ENCODE results near the gene PPP4R2.

Gene PPP4R2

DNA sequence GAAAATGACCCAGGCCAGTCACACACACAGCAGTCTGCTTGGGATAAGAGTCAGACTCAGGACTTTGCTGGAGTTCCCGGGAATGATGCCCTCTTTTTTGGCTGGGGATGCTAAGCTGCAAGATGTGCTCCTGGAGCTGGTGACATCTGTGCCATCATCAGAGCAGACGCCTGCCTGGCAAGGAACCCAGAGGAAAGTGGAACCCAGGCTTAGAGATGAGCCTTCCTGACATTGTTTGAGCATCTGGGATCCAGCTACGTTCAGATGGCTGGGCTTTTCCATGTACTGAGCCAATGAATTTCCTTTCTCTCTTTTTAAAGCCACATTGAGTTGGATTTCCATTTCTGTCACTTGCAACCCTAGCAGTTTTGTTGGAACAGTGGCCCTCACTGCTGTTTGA lies 118.1 kb downstream of the PPP4R2 start:
- H3K4me3 ChIP-seq (ENCODE audit: insufficient read depth, low read length, poor library complexity, severe bottlenecking), result no peak overlapping the region
- no peak overlapping the region for H3K9ac ChIP-seq (ENCODE audit: low read length)
- H3K4me2 ChIP-seq (ENCODE audit: low read depth, low read length, poor library complexity, severe bottlenecking), result no peak overlapping the region
- no peak overlapping the region for H2AFZ ChIP-seq (ENCODE audit: low read depth, low read length, severe bottlenecking)
- TF ChIP-seq EZH2phosphoT487 (conservative IDR thresholded peaks at IDR 0.05; ENCODE audit: low read length), result no peak
- TF ChIP-seq, protein P1, sequence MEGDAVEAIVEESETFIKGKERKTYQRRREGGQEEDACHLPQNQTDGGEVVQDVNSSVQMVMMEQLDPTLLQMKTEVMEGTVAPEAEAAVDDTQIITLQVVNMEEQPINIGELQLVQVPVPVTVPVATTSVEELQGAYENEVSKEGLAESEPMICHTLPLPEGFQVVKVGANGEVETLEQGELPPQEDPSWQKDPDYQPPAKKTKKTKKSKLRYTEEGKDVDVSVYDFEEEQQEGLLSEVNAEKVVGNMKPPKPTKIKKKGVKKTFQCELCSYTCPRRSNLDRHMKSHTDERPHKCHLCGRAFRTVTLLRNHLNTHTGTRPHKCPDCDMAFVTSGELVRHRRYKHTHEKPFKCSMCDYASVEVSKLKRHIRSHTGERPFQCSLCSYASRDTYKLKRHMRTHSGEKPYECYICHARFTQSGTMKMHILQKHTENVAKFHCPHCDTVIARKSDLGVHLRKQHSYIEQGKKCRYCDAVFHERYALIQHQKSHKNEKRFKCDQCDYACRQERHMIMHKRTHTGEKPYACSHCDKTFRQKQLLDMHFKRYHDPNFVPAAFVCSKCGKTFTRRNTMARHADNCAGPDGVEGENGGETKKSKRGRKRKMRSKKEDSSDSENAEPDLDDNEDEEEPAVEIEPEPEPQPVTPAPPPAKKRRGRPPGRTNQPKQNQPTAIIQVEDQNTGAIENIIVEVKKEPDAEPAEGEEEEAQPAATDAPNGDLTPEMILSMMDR (IDR thresholded peaks at IDR 0.05; ENCODE audit: insufficient read depth, low read length, poor library complexity, severe bottlenecking), result no peak
- H4K20me1 ChIP-seq (ENCODE audit: low read depth, low read length), result no peaks in the 10 kb centered on the region
- no peaks in the 10 kb centered on the region for H3F3A ChIP-seq (ENCODE audit: insufficient read depth)
- H3K27ac ChIP-seq (ENCODE audit: low read depth, low read length), result no peak overlapping the region
- H3K27me3 ChIP-seq (ENCODE audit: low read length), result no peaks in the 10 kb centered on the region
- H3K9me3 ChIP-seq (ENCODE audit: insufficient read depth, low read length), result no peaks in the 10 kb centered on the region
- no peaks in the 10 kb centered on the region for H3K36me3 ChIP-seq (ENCODE audit: low read length)
- no peaks in the 10 kb centered on the region for H3K79me2 ChIP-seq (ENCODE audit: insufficient read depth, low read length)
- no peaks in the 10 kb centered on the region for H3K9me2 ChIP-seq (replicated peaks; ENCODE audit: insufficient read depth, low read length)

DNA sequence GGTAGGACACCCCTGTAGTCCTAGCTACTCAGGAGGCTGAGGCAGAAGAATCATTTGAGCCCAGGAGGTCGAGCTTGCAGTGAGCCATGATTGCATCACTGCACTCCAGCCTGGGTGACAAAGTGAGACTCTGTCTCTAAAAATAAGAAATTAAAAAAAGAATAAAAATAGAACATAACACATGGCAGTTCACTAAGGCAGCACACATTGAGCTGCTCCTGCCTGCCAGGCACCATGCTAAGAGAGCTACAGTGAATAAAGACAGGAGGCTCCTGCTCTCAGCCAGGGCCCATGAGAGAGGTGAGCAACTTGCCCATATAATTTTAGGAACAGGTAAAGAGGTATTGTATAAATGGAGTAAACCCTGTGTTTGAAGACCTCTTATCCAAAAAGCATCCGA lies 119.2 kb downstream of the PPP4R2 start:
- H3K4me2 ChIP-seq (ENCODE audit: low read depth, low read length, poor library complexity, severe bottlenecking), result no peak overlapping the region
- TF ChIP-seq, protein P1 (IDR thresholded peaks at IDR 0.05; ENCODE audit: insufficient read depth, low read length, poor library complexity, severe bottlenecking), result no peak
- no peak for TF ChIP-seq EZH2phosphoT487 (conservative IDR thresholded peaks at IDR 0.05; ENCODE audit: low read length)
- no peaks in the 10 kb centered on the region for H4K20me1 ChIP-seq (ENCODE audit: low read depth, low read length)
- H3K9ac ChIP-seq (ENCODE audit: low read length), result no peak overlapping the region
- H2AFZ ChIP-seq (ENCODE audit: low read depth, low read length, severe bottlenecking), result no peak overlapping the region
- H3K79me2 ChIP-seq (ENCODE audit: insufficient read depth, low read length), result no peaks in the 10 kb centered on the region
- H3K4me3 ChIP-seq (ENCODE audit: insufficient read depth, low read length, poor library complexity, severe bottlenecking), result no peak overlapping the region
- H3K9me3 ChIP-seq (ENCODE audit: insufficient read depth, low read length), result no peaks in the 10 kb centered on the region
- no peaks in the 10 kb centered on the region for H3F3A ChIP-seq (ENCODE audit: insufficient read depth)
- H3K36me3 ChIP-seq (ENCODE audit: low read length), result no peaks in the 10 kb centered on the region
- H3K27ac ChIP-seq (ENCODE audit: low read depth, low read length), result no peak overlapping the region
- H3K27me3 ChIP-seq (ENCODE audit: low read length), result no peaks in the 10 kb centered on the region
- H3K9me2 ChIP-seq (replicated peaks; ENCODE audit: insufficient read depth, low read length), result no peaks in the 10 kb centered on the region
